Right lung (tissue), 10 donors: ENCODE data around the gene C3orf20. TPM values are rescaled to one million over a fixed set of nuclear protein-coding genes. Genes with fewer than 3 reads are reported as not detected.

ENCODE experiments used
- DNase-seq, 2 donors: peaks; one replicate each; pipeline ENCODE4 v3.0.0-alpha.2; 2013
- long read RNA-seq, 8 donors: transcript quantifications; one replicate each; lab custom pipeline, GENCODE V29; 2026
- polyA plus RNA-seq, 5 donors: library from polyadenylated mRNA; unstranded; fragments of 120-200 nt; gene quantifications; one replicate each; pipeline versions ENCODE4 v1.2.1 to v1.2.3, GENCODE V29; 2013; ENCODE audit warnings: inconsistent platforms in 1 of 5, low replicate concordance in 1 of 5; ENCODE audit not compliant: insufficient read length in 5 of 5, insufficient read depth in 1 of 5

The C3orf20 gene
- under 1 TPM in 4 of 5 donors, not detected in 1; 0.05 to 0.25 (median 0.19) TPM for polyA plus RNA-seq
- long read RNA-seq, donor 1: 0 reads
- long read RNA-seq, donor 2: 0 reads
- long read RNA-seq, donor 3: 0 reads
- long read RNA-seq, donor 4: 0 reads
- long read RNA-seq, donor 5: 0 reads
- long read RNA-seq, donor 6: 0 reads
- long read RNA-seq, donor 7: 0 reads
- long read RNA-seq, donor 8: 0 reads

- DNase-seq: no peak
Measured at GRCh38 chr3:14674841-14675240, at the start of gene C3orf20. Gene C3orf20, plus strand, starts transcription at chr3:14675141. Its CDS starts 7,573 bp downstream, at chr3:14682714.

DNA sequence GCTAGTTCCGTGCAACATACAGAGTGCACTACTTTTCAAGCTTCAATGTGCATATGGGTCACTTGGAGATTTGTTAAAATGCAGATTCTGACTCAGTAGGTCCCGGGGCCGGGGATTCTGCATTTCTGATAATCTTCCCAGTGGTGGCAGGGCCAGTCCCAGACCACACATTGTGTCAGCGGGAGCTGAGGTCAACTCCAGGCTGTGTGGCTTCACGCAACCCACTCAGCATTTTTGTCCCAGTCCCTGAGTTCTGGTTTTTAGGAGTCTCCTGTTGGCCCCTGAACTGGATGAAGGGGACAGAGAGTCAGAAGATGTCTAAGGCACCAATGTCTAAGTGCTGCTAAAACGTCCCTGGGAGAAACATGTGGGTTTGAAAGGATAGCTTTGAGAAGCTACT is 49.5 kb upstream of the C3orf20 start:
- no peak for DNase-seq

GRCh38 chr3:14627815-14628214 is 47.1 kb upstream of the C3orf20 start:
- DNase-seq: no peak

DNA sequence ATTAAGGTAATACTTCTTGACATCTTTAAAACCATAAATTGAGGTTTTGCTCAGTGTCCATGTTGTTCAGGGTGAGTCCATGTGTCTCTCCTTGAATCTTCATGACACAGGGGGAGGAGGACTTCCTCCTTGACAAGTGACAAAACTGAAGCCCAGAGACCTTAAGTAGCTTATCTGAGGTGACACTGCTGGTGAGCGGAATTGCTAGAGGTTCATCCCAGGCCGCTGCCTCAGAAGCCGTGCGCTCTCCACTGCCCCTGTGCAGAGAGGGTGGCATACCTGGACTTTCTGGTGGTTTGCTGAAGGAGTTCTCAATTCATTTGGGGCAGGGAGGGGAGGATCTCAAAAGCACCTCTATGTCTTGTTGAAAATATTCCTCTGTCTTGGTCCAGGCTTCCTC is 46.5 kb upstream of the C3orf20 start:
- no peak for DNase-seq

DNA sequence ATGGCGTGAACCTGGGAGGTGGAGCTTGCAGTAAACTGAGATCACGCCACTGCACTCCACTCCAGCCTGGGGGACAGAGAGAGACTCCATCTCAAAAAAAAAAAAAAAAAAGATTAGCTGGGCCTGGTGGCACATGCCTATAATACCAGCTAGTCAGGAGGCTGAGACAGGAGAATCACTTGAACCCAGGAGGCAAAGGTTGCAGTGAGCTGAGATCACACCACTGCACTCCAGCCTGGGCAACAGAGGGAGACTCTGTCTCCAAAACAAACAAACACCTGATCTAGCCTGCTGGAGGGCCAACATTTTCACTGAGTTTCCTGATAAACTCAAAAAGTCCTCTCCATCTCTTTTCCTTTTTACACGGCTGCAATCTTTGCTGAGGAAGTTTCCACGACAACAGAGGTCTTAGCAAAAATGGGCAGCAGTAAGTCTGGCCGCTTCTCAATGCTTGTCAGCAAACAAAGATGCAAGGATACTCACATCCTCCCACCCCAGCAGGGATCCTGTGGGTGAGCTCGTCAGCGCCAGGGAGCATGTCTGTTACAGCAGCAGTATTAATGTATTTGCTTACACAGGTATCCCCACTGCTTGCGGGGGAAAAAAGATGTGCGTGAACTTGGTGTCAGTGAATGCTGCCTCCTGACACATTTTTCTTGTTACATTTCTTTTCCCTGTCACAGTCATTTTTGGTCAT is 44.4 kb upstream of the C3orf20 start:
- no peak for DNase-seq

GRCh38 chr3:14631101-14631497 is 43.8 kb upstream of the C3orf20 start:
- DNase-seq: no peak

DNA sequence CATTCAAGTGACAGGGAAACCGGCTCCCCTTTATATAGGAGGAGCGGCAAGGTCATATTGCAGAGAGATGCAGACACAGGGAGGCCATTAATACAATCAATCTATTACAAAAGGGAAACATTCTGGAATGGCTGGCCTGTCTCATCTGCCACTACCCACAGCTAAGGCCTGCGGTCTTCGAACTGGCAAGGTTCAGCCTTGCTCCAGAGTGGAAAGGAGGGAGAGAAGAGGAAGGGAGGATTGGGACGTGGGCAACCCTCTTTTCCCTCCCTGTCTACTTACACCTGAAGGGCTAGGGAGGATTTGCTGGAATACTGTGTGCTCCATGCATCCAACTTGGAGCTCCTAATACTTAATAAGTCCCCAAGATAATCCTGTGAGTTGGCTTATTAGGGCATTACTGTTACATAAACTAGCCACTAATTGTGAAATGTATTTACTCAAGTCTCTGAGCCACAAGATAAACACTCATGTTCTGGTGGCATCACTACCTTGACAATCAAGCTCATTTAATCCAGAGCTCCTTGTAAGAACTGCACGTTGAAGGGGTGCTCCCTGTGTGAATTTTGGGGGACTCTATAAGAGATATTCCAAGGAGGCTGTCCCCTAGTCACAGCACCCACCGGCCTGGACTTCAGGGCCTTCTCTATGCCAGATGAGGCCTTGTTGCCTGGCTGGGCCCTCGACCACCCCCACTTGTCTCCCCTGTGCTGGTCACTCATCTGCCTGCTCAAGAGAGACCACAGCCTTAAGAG is 43.1 kb upstream of the C3orf20 start:
- no peak for DNase-seq

DNA sequence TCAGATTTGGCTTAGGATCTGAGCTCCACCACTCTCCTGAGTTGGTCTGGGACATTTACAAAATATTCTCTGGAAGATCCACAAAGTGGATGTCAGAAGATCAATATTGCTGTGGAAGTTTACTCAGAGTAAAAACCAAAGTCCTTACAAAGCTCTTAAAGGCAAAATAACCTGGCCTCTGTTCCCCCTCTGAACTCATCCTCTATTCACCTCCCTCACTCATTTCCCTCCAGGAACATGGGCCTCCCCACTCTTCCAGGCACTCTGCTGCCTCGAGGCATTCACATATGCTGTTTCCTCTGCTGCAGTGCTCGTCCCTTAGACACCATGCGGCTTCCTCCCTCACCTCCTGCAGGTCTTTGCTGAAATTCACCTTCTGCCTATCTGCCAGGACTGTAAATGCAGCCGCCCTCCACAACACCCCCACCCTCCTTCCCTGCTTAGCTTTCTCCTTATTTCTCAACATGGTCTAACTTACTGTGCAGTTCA is 42.5 kb upstream of the C3orf20 start:
- DNase-seq: no peak

DNA sequence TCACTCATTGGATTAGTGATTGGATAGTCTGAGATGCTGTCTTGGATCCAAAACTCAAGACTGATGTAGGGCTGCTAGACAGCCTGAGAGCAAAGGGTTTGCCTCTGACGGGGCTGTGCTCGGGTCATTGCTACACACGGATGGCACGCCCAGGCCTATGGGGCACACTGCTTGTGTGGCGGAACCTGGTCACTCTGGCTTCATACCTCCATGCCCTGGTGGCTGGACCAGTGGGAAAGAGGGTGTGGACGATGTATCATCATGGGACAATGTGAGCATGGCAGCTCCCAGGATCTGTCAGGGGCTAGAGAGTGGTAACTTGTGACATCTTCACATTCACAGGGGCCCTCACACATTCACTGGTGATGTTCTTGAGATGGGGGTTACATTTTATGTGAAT is 41.5 kb upstream of the C3orf20 start:
- DNase-seq: no peak

GRCh38 chr3:14633819-14634424 is 41.0 kb upstream of the C3orf20 start:
- DNase-seq: no peak

DNA sequence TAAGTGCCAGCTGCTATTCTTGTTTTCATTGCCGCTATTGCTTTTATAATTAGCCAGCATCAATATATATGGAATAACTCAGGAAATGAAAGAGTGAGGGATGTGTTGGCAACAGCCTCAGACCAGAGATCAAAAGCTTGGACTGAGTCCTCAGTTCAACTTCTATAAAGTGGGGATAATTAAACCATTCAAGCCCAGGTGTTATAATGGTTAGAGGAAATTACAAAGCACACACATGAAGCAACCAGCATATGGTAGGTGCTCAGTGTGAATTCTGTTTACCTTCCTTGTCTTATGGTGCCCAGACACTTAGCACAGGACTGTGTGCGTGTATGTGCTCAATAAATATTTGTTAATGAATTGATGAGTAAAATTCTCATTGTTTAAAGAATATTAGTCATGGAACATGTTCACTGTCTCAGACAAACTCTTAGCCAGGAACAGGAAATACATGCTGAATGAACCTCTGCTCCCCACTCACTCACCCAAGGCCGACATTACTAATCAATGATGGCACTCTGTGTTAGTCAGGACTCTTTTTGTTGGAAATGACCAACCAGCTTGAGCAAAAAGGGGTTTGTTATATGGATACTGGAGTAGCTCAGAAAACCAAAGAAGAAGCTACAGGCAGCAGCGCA is 40.1 kb upstream of the C3orf20 start:
- no peak for DNase-seq

DNA sequence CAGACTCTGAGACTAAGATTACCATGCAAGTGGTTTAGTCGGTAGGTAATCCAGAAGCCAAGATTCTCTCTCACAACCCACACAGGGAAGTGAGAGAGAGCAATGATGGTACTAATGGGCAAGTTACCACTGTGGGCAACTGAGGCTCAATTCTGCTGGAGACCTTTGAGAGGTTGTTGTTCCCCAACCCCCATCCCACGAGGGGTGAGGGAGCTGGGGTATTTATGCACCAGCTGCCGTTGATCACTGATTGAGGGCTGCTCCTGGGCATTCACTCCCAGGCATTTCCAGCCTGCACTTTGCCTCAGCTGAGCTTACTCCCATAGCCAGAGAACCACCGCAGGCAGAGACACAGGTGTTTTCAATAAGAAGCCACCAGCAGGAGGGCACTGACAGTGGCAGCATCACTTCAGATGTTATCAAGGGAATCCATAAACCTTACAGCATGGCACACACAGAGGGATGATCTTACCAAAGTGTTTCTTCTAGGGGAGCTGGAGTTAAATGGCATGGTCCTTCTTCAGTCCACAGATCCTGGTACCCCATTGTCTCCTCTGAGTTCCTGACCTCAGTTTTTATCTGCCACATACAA is 38.3 kb upstream of the C3orf20 start:
- DNase-seq: no peak

DNA sequence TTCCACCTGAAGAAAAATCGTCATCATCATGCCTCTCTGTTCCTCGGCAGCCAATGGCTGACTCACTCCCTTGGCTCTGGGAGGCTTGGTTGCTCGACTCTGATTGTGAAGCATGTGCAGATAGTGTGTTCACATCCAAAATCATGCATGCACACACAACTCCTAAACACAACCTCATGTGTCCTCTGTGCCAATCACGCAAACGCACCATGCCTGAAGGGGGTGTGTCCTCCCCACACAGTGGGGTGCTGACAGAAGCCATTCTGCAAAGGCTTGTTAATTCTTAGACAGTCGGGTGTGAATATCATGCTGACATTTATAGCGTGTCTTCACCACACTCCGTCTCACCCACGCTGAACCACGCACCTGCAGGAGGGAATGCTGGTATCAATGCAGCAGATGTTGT is 34.8 kb upstream of the C3orf20 start:
- DNase-seq: no peak

GRCh38 chr3:14640734-14641133 is 34.2 kb upstream of the C3orf20 start:
- no peak for DNase-seq

GRCh38 chr3:14641346-14641745 is 33.6 kb upstream of the C3orf20 start:
- no peak for DNase-seq

- DNase-seq: no peak
Measured at GRCh38 chr3:14645453-14645852, 29.5 kb upstream of the C3orf20 start.

DNA sequence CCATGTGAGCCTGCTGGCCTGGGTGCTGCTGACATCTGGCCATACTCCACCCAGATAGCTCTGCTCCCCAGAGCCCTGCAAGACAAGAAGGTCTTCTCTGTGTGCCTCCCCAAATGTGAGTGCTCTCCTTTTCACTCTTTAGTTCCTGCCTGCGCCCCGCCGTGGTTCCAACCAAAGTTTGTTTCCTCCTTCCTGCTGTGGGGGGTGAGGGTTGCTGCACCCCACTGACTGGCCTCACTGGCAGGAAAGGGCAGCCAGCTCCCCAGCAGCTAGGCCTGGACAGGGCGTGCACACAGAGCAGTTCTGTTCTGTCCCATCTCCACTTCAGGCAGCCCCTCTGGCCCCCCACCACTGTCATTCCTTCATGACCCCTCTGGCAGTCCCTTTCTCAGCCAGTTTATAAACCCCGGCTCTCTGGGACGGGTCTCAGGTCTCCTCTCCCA is 28.8 kb upstream of the C3orf20 start:
- DNase-seq: no peak

- no peak for DNase-seq
Measured at GRCh38 chr3:14646589-14647413, 28.1 kb upstream of the C3orf20 start.

DNA sequence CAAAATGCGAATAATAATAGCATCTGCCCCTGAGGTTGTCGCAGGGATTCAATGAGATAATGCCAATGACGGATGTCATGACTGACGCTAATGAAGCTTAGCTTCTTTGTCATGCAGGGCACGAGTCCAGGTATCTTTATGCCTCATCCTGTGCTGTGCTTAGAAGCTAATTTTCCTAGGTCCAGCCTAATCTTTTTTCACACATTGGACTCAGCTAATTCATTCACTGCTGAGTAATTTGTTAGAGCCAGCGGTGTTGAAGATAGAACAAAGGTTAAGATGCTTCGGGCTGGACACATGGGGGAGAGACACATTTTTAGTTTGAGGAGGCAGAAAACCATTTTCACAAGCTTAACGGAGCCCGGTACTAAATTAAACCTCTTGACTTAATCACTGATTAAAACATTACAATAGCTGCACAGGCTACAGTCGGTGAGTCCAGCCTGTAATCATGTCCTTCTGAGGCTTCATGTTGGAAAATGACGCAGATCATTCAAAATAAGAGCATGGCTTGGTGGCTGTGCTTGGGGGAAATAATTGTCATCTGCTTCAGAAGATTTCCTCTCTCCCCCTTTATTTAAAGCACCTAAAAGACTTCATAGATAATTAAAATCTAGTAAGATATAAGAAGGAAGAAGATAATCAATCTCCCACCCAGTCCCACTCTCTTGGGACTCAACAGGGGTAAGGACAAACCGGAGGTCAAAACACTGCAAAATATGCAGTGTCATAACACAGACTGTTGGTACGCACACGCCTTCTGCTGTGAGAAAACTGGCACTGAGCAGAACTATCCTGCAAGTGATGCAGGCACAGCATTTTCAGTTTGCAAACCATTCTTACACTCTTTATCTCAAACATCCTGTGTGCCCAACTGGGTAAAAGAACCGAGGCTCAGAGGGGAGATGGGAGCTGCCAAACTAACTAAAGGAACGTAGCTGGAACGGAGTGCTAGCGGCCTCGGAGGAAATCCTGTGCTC is 26.7 kb upstream of the C3orf20 start:
- DNase-seq: no peak
